ENCODE measurements around the gene THRAP3. TPM values are rescaled to one million over a fixed set of nuclear protein-coding genes. Genes with fewer than 3 reads are reported as not detected.

The THRAP3 gene
- total RNA-seq, 4 donors from 2014 or later, result 77.2 to 99.5 (median 86.2) TPM

GRCh38 chr1:36349839-36350238, 125.6 kb downstream of the THRAP3 start:
- TF ChIP-seq CTCF (IDR thresholded peaks at IDR 0.05), result no peak
- ATAC-seq (ENCODE audit: low FRiP score) (no peak), DNase-seq (ENCODE audit: low spot score) (no peak)

- TF ChIP-seq CTCF (IDR thresholded peaks at IDR 0.05), result no peak
- ATAC-seq (ENCODE audit: low FRiP score) (no peak), DNase-seq (ENCODE audit: low spot score) (no peak)
These were observed 126.5 kb downstream of the THRAP3 start for GRCh38 chr1:36350659-36351226.

GRCh38 chr1:36351227-36351977, 127.2 kb downstream of the THRAP3 start:
- TF ChIP-seq CTCF (IDR thresholded peaks at IDR 0.05), result no peak
- no peak for ATAC-seq (ENCODE audit: low FRiP score)
- DNase-seq (ENCODE audit: low spot score), result no peak

GRCh38 chr1:36352125-36352909, 128.1 kb downstream of the THRAP3 start:
- no peak for ATAC-seq (ENCODE audit: low FRiP score)
- no peak for DNase-seq (ENCODE audit: low spot score)
- no peak for TF ChIP-seq CTCF (IDR thresholded peaks at IDR 0.05)

GRCh38 chr1:36352910-36353878, 129.0 kb downstream of the THRAP3 start:
- no peak for TF ChIP-seq CTCF (IDR thresholded peaks at IDR 0.05)
- DNase-seq (ENCODE audit: low spot score), result no peak
- ATAC-seq (ENCODE audit: low FRiP score), result no peak

- no peak for DNase-seq (ENCODE audit: low spot score)
- ATAC-seq (ENCODE audit: low FRiP score), result no peak
- no peak for TF ChIP-seq CTCF (IDR thresholded peaks at IDR 0.05)
These were observed 130.2 kb downstream of the THRAP3 start for GRCh38 chr1:36354486-36354885.
